Ascending aorta (tissue), 2 donors: ENCODE data around the gene TAGLN2. TPM values are rescaled to one million over a fixed set of nuclear protein-coding genes. Genes with fewer than 3 reads are reported as not detected.

ENCODE experiments used
- DNase-seq, 2 donors: peaks; one replicate each; pipeline ENCODE4 v3.0.0-alpha.2; 2019; ENCODE audit warnings: low spot score in 2 of 2
- H3K27ac ChIP-seq, 2 donors: fragments of 200-600 bp; sonication (generic); one replicate each; pipeline ENCODE4 v1.5.1; 2016 to 2017; ENCODE audit warnings: mild to moderate bottlenecking in 1 of 2
- H3K27me3 ChIP-seq: fragments of 200-600 bp; sonication (generic); one replicate; pipeline ENCODE4 v1.5.1; 2017
- H3K36me3 ChIP-seq, 2 donors: fragments of 200-600 bp; sonication (generic); one replicate each; pipeline ENCODE4 v1.5.1; 2016
- H3K4me1 ChIP-seq, 2 donors: fragments of 200-600 bp; sonication (generic); one replicate each; pipeline ENCODE4 v1.5.1; 2016 to 2017; ENCODE audit warnings: mild to moderate bottlenecking in 1 of 2
- H3K4me3 ChIP-seq, 2 donors: fragments of 200-600 bp; sonication (generic); one replicate each; pipeline ENCODE4 v1.5.1; 2016 to 2017; ENCODE audit warnings: mild to moderate bottlenecking in 1 of 2
- H3K9me3 ChIP-seq, 2 donors: fragments of 200-600 bp; sonication (generic); one replicate each; pipeline ENCODE4 v1.5.1; 2016
- intact Hi-C: fragments of 100-400 bp; cut with DNase I; formaldehyde crosslinking; loops from one replicate; pipeline ENCODE4 v1.15.1; 2023
- total RNA-seq: library from RNA; depleted of rRNA; stranded (reverse); fragments of >200 nt; gene quantifications from one replicate; pipeline ENCODE4 v1.1.0, GENCODE V29; 2016
- TF ChIP-seq, protein P1 (sequence below), 3 experiments: fragments of 200-600 bp in 2 of 3; fragments of 450-650 bp in 1 of 3; sonication (generic) in 2 of 3; IDR thresholded peaks; one replicate each; pipeline ENCODE4 v1.5.1; 2016 to 2019; ENCODE audit warnings: antibody characterized with exemption in 3 of 3, mild to moderate bottlenecking in 1 of 3, moderate library complexity in 1 of 3

Gene TAGLN2
- total RNA-seq, 1 donor from 2014 or later, result 363 TPM

DNA sequence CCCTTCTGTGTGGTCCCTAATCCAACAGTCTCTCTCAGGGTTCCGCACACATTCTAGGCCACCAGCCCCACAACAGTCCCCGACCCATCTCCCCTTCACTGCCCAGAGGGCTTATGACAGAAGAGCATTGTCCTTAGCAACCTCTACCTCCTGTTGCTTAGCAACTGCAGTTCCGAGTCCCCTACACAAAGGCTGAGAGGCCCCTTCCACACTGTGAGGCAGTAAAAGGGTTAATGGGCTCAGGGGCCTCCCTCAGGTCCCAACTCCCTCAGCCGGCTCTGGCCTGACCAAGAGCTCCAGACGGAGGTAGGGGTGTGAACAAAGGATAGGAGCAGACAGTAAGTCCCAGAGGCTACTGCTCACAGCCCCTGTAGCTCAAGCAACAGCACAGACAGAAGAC lies 15.8 kb upstream of the TAGLN2 start:
- intact Hi-C loops, result no loop called here
- no peak for DNase-seq
- TF ChIP-seq, protein P1, sequence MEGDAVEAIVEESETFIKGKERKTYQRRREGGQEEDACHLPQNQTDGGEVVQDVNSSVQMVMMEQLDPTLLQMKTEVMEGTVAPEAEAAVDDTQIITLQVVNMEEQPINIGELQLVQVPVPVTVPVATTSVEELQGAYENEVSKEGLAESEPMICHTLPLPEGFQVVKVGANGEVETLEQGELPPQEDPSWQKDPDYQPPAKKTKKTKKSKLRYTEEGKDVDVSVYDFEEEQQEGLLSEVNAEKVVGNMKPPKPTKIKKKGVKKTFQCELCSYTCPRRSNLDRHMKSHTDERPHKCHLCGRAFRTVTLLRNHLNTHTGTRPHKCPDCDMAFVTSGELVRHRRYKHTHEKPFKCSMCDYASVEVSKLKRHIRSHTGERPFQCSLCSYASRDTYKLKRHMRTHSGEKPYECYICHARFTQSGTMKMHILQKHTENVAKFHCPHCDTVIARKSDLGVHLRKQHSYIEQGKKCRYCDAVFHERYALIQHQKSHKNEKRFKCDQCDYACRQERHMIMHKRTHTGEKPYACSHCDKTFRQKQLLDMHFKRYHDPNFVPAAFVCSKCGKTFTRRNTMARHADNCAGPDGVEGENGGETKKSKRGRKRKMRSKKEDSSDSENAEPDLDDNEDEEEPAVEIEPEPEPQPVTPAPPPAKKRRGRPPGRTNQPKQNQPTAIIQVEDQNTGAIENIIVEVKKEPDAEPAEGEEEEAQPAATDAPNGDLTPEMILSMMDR (IDR thresholded peaks at IDR 0.05), result no peak
- Histone ChIP-seq H3K36me3 (no peaks in the 10 kb centered on the region), H3K27ac (no peak overlapping the region), H3K4me3 (no peak overlapping the region), H3K4me1 (peaks cover 0 to 13% of the 10 kb centered on the region in 2 donors), H3K9me3 (no peaks in the 10 kb centered on the region), H3K27me3 (no peaks in the 10 kb centered on the region)

DNA sequence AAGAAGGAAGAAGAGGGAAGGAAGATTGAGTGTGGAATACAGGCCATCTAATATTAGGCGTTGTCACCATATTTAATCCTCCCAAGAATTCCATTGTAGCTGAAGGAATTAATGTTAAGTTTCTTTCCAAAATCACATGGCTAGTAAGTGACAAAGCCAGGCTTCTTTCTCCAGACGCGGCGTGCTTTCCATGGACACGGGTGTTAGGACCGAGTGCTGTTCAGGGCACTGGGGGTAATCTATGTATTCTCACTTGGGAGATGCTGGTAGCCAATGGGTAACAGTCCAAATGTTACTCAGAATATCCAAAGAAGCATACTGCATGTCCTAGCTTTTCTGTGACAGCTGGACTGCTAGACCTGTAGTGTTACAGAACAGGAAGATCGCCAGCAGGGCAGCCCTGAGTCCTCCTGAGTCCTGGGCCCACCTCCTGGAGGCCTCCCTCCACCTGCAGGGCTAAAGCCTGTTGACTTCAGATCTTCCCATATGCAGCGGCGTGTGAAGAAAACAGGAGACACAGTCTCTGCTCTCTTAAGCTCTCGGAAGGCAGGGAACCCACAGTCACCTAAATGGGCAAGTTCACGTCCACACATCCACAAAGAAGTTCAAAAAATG lies 14.8 kb upstream of the TAGLN2 start:
- no peaks in the 10 kb centered on the region for H3K27me3 ChIP-seq
- H3K27ac ChIP-seq, result no peak overlapping the region
- H3K4me3 ChIP-seq, result no peak overlapping the region
- no peaks in the 10 kb centered on the region for H3K9me3 ChIP-seq
- intact Hi-C loops, result no loop called here
- DNase-seq, result no peak
- TF ChIP-seq, protein P1 (IDR thresholded peaks at IDR 0.05), result no peak
- peaks cover 0 to 3% of the 10 kb centered on the region in 2 donors for H3K4me1 ChIP-seq
- no peaks in the 10 kb centered on the region for H3K36me3 ChIP-seq

DNA sequence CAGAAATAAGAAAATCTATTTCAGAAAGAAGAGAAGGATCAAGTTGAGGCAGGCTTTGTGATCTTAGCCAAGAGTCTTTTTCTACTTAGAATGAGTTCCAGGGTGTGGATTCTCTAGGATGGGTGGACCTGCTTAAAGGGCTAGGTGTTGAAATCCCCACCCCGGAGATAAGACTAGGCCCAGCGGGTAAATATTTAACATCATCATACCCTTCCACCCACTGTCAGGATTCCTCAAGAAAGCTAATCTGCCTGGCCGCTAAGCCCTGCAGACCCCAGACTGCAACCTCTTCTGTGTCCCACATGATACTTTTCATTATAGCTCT lies 14.3 kb upstream of the TAGLN2 start:
- H3K27ac ChIP-seq, result no peak overlapping the region
- no peak for DNase-seq
- intact Hi-C loops, result no loop called here
- H3K36me3 ChIP-seq, result no peaks in the 10 kb centered on the region
- TF ChIP-seq, protein P1 (IDR thresholded peaks at IDR 0.05), result no peak
- peaks cover 0 to 2% of the 10 kb centered on the region in 2 donors for H3K4me1 ChIP-seq
- no peaks in the 10 kb centered on the region for H3K27me3 ChIP-seq
- H3K4me3 ChIP-seq, result no peak overlapping the region
- H3K9me3 ChIP-seq, result no peaks in the 10 kb centered on the region

DNA sequence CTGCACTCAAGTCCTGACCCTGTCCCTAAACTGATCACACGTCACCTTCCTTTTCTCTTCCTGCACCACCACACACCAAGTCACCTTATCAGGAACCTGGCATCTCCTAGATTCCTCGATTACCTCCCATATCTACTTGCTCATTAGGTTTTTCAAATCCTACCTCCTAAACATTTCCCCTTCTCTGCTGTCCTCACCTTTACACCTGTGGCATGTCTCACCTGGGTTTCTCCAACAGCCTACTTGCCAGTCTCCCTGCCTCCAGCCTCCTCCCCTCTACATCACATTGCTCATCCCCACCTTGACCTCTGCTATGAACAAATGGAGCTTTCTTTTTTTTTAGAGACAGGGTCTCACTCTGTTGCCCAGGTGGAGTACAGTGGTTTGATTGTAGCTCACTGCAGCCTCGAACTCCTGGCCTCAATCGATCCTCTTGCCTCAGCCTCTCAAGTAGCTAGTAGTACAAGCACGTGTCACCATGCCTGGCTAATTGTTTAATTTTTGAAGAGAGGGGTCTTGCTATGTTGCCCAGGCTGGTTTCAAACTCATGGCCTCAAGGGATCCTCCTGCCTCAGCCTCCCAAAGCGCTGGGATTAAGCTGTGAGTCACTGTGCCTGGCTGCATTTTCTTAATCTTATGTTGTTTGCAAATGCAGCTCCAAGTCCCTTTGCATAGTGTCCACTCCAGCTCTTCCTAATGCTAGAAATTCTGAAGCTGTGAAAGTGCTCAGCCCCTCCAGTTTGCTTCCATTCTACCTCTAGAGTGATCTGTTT lies 13.8 kb upstream of the TAGLN2 start:
- H3K36me3 ChIP-seq, result no peaks in the 10 kb centered on the region
- no peak overlapping the region for H3K4me3 ChIP-seq
- H3K27me3 ChIP-seq, result no peaks in the 10 kb centered on the region
- H3K27ac ChIP-seq, result no peak overlapping the region
- TF ChIP-seq, protein P1 (IDR thresholded peaks at IDR 0.05), result no peak
- no peak for DNase-seq
- no peaks in the 10 kb centered on the region for H3K9me3 ChIP-seq
- intact Hi-C loops, result no loop called here
- H3K4me1 ChIP-seq, result peaks cover 0 to 2% of the 10 kb centered on the region in 2 donors

DNA sequence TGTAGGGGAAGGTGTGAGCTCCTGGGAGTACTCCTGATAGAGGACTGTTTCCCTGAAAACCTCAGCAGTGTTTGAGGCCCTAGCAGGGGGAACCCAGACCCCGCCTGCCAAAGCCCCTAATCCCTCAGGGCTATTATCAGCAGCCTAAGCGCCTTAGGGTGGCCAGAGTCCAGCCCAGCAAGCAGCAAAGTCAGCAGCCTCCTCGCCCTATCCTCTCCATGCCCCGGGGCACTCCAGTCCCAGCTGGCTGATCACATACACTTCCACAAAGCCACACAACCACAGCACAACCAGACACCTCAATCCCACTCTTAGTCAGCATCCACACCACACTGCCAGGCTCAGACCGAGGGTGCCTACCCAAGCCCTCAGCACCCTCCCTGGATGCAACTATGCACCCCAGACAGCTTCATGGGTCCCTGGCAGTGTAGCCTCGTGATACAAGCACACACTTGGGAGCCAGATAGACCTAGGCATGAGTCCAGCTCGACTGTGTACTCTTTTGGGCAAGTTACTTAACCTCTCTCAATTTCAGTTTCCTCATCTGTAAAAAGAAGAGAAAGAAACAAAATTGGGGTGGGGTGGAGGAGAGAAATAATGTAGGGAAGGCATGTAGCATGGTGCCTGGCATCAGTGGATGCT lies 13.0 kb upstream of the TAGLN2 start:
- Histone ChIP-seq H3K4me3 (no peak overlapping the region), H3K27ac (no peak overlapping the region), H3K4me1 (peaks cover 0 to 2% of the 10 kb centered on the region in 2 donors), H3K27me3 (no peaks in the 10 kb centered on the region), H3K36me3 (no peaks in the 10 kb centered on the region), H3K9me3 (no peaks in the 10 kb centered on the region)
- TF ChIP-seq, protein P1 (IDR thresholded peaks at IDR 0.05), result no peak
- DNase-seq, result no peak
- intact Hi-C loops, result no loop called here
